PC-3 (cell line): Measurements from ENCODE around the gene SDK2. TPM values are rescaled to one million over a fixed set of nuclear protein-coding genes. Genes with fewer than 3 reads are reported as not detected.

Experiments
- ATAC-seq: fragments of 200-7000 bp; cut with Tn5 transposase; 2 replicates; pipeline ENCODE4 v1.9.1; 2020; ENCODE audit warnings: mild to moderate bottlenecking, moderate library complexity
- BruUV-seq: library from RNA; stranded (reverse); fragments of 400-500 nt; replicated peaks from 2 replicates; lab custom pipeline; 2021; lab: Mats Ljungman, UMichigan
- CTCF ChIA-PET: fragments of 300-600 bp; sonication (Branson Sonifier 250); formaldehyde crosslinking; loops from one replicate; lab custom pipeline; 2022; ENCODE audit warnings: antibody characterized with exemption; lab: Charles Lee
- POLR2A ChIA-PET: fragments of 300-600 bp; sonication (Branson Sonifier 250); formaldehyde crosslinking; loops from one replicate; lab custom pipeline; 2022; ENCODE audit warnings: antibody characterized with exemption; ENCODE audit not compliant: unreplicated experiment; lab: Charles Lee
- DNase-seq: peaks from one replicate; pipeline ENCODE4 v3.0.0-alpha.2; 2015
- H2AFZ ChIP-seq: fragments of 300-600 bp; sonication (generic); 2 replicates; pipeline ENCODE4 v1.6.0; 2016; ENCODE audit warnings: antibody characterized with exemption, low read length
- H3F3A ChIP-seq: fragments of 300-600 bp; sonication (generic); one replicate; pipeline ENCODE4 v1.6.0; 2017; ENCODE audit warnings: antibody characterized with exemption, low read length, control low read depth, mild to moderate bottlenecking; ENCODE audit not compliant: unreplicated experiment
- H3K27ac ChIP-seq: fragments of 300-600 bp; sonication (generic); 2 replicates; pipeline ENCODE4 v1.5.1; 2016; ENCODE audit warnings: mild to moderate bottlenecking, low read length
- H3K27me3 ChIP-seq: fragments of 300-600 bp; sonication (generic); 2 replicates; pipeline ENCODE4 v1.6.1; 2016; ENCODE audit warnings: low read length, mixed read lengths
- H3K36me3 ChIP-seq: fragments of 300-600 bp; sonication (generic); 2 replicates; pipeline ENCODE4 v1.6.1; 2016; ENCODE audit warnings: low read depth, mixed run types, low read length, mixed read lengths
- H3K4me1 ChIP-seq: fragments of 300-600 bp; sonication (generic); 2 replicates; pipeline ENCODE4 v1.5.1; 2016; ENCODE audit warnings: low read length; ENCODE audit not compliant: insufficient read depth
- H3K4me2 ChIP-seq: fragments of 300-600 bp; sonication (generic); 2 replicates; pipeline ENCODE4 v1.6.0; 2016; ENCODE audit warnings: low read length
- H3K4me3 ChIP-seq: fragments of 300-600 bp; sonication (generic); 2 replicates; pipeline ENCODE4 v1.5.1; 2016; ENCODE audit warnings: mild to moderate bottlenecking, low read length, mixed read lengths
- H3K79me2 ChIP-seq: fragments of 300-600 bp; sonication (generic); 2 replicates; pipeline ENCODE4 v1.6.1; 2017; ENCODE audit warnings: low read length, mixed read lengths
- H3K9ac ChIP-seq: fragments of 300-600 bp; sonication (generic); 2 replicates; pipeline ENCODE4 v1.6.0; 2016; ENCODE audit warnings: mild to moderate bottlenecking, low read length
- H3K9me2 ChIP-seq: fragments of 300-600 bp; sonication (generic); replicated peaks from 2 replicates; pipeline ENCODE4 v1.6.1; 2016; ENCODE audit warnings: mixed run types, low read length, mixed read lengths
- H3K9me3 ChIP-seq: fragments of 300-600 bp; sonication (generic); 2 replicates; pipeline ENCODE4 v1.6.1; 2016; ENCODE audit warnings: low read length, mixed read lengths
- H4K20me1 ChIP-seq: fragments of 300-600 bp; sonication (generic); 2 replicates; pipeline ENCODE4 v1.6.1; 2016; ENCODE audit warnings: low read length, mixed read lengths
- EZH2 ChIP-seq: fragments of 300-600 bp; sonication (generic); IDR thresholded peaks from one replicate; pipeline ENCODE4 v1.6.1; 2017; ENCODE audit warnings: antibody characterized with exemption, mild to moderate bottlenecking, low read length; ENCODE audit not compliant: unreplicated experiment
- EZH2phosphoT487 ChIP-seq: fragments of 300-600 bp; sonication (generic); IDR thresholded peaks from 2 replicates; pipeline ENCODE4 v1.6.1; 2018; ENCODE audit warnings: mild to moderate bottlenecking, antibody characterized with exemption, low read length, borderline replicate concordance
- intact Hi-C: fragments of 100-400 bp; cut with micrococcal nuclease; formaldehyde crosslinking; loops from 2 replicates; pipeline ENCODE4 v1.9.0; 2023
- total RNA-seq: library from RNA; depleted of rRNA; stranded (reverse); fragments of >200 nt; gene quantifications from 2 replicates; pipeline ENCODE4 v1.2.3, GENCODE V29; 2014
- TF ChIP-seq, protein P1 (sequence below): fragments of 300-600 bp; sonication (generic); conservative IDR thresholded peaks from 2 replicates; pipeline ENCODE4 v1.5.1; 2017; ENCODE audit warnings: antibody characterized with exemption, low read depth, mild to moderate bottlenecking, low read length

SDK2 gene
- total RNA-seq, 1 experiment from 2014 or later, result 0.07 TPM

DNA sequence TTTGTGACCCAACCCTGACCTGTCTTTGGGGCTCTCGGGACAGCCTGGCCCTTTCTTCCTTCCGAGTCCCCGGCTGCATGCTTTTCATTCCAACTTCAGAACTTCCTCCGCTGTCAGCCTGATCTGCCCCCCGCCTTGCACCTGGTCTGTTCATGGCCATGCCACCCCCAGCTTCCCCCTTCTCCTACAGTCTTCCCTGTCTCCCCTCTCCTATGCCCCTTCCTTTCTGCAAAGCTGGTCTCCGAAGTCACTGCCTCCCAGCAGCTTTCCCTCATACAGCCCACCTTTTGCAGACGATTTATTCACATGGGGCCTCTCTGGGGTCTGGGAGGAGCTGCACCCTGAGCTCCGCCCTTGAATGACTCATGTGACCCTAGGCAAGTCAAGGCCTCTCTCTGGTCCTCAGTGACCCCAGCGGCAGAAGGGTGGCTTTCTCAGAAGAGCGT, 47.1 kb upstream of the SDK2 start:
- Histone ChIP-seq H3K4me3 (no peak overlapping the region), H3K9ac (no peak overlapping the region), H3K4me1 (no peaks in the 10 kb centered on the region), H3K9me3 (no peaks in the 10 kb centered on the region), H4K20me1 (no peaks in the 10 kb centered on the region), H3K79me2 (no peaks in the 10 kb centered on the region), H3F3A (no peaks in the 10 kb centered on the region), H3K9me2 (no peaks in the 10 kb centered on the region), H3K36me3 (no peaks in the 10 kb centered on the region), H2AFZ (no peak overlapping the region), H3K27ac (no peak overlapping the region), H3K27me3 (peaks cover 57% of the 10 kb centered on the region), H3K4me2 (no peak overlapping the region)
- no peak for DNase-seq
- intact Hi-C loops, result no loop called here
- BruUV-seq, result no TSS peak
- TF ChIP-seq EZH2phosphoT487 (no peak), EZH2 (no peak)
- TF ChIP-seq, protein P1, sequence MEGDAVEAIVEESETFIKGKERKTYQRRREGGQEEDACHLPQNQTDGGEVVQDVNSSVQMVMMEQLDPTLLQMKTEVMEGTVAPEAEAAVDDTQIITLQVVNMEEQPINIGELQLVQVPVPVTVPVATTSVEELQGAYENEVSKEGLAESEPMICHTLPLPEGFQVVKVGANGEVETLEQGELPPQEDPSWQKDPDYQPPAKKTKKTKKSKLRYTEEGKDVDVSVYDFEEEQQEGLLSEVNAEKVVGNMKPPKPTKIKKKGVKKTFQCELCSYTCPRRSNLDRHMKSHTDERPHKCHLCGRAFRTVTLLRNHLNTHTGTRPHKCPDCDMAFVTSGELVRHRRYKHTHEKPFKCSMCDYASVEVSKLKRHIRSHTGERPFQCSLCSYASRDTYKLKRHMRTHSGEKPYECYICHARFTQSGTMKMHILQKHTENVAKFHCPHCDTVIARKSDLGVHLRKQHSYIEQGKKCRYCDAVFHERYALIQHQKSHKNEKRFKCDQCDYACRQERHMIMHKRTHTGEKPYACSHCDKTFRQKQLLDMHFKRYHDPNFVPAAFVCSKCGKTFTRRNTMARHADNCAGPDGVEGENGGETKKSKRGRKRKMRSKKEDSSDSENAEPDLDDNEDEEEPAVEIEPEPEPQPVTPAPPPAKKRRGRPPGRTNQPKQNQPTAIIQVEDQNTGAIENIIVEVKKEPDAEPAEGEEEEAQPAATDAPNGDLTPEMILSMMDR, result no peak
- ChIA-PET CTCF (no interaction called here), POLR2A (no interaction called here)
- ATAC-seq, result no peak

GRCh38 chr17:73690676-73691075, 46.4 kb upstream of the SDK2 start:
- H4K20me1 ChIP-seq, result no peaks in the 10 kb centered on the region

More at GRCh38 chr17:73690676-73691075, 46.4 kb upstream of the SDK2 start:
- Histone ChIP-seq H3K79me2 (no peaks in the 10 kb centered on the region), H3K4me1 (no peaks in the 10 kb centered on the region), H3K27me3 (peaks cover 57% of the 10 kb centered on the region), H3K36me3 (no peaks in the 10 kb centered on the region), H2AFZ (no peak overlapping the region), H3K4me3 (no peak overlapping the region), H3F3A (no peaks in the 10 kb centered on the region), H3K9me3 (no peaks in the 10 kb centered on the region), H3K27ac (no peak overlapping the region), H3K9me2 (no peaks in the 10 kb centered on the region), H3K4me2 (no peak overlapping the region), H3K9ac (no peak overlapping the region)
- ChIA-PET POLR2A (no interaction called here), CTCF (interaction anchor here (0.6 kb wide), 1 partner anchor 261 kb away, joined by 3 read pairs; no protein-coding TSS in a partner anchor)
- TF ChIP-seq EZH2 (no peak), EZH2phosphoT487 (no peak)
- TF ChIP-seq, protein P1, result no peak
- intact Hi-C loops, result no loop called here
- ATAC-seq (no peak), DNase-seq (no peak)
- no TSS peak for BruUV-seq
